Nephron progenitor cell (in vitro differentiated cells): ENCODE results near the gene HS3ST5.
"Not testable (repeated sequence)": the region's sequence is repeated elsewhere in the genome, so short reads cannot be mapped to it uniquely, and the experiment has no call there.

Experiments used
- DNase-seq: peaks from one replicate; pipeline ENCODE4 v3.0.0; 2021
- H3K27ac Mint-ChIP-seq: 2 replicates; pipeline ENCODE4 v1.8.0; 2021; ENCODE audit warnings: mild to moderate bottlenecking, moderate library complexity, mixed read lengths
- H3K27me3 Mint-ChIP-seq: 2 replicates; pipeline ENCODE4 v1.8.0; 2021; ENCODE audit warnings: mild to moderate bottlenecking, low read depth, mixed read lengths; ENCODE audit not compliant: poor library complexity
- H3K36me3 Mint-ChIP-seq: 2 replicates; pipeline ENCODE4 v1.8.0; 2021; ENCODE audit warnings: low read depth, mixed read lengths
- H3K4me1 Mint-ChIP-seq: 2 replicates; pipeline ENCODE4 v1.8.0; 2021; ENCODE audit warnings: mixed read lengths
- H3K4me3 Mint-ChIP-seq: 2 replicates; pipeline ENCODE4 v1.8.0; 2021; ENCODE audit warnings: mild to moderate bottlenecking, moderate library complexity, mixed read lengths
- H3K9me3 Mint-ChIP-seq: 2 replicates; pipeline ENCODE4 v1.8.0; 2021; ENCODE audit warnings: mild to moderate bottlenecking, moderate library complexity, mixed read lengths
- TF ChIP-seq, protein P1 (sequence below): fragments of 200-600 bp; sonication (generic); IDR thresholded peaks from 2 replicates; pipeline ENCODE4 v1.5.0; 2021; ENCODE audit warnings: antibody characterized with exemption

HS3ST5 gene

DNA sequence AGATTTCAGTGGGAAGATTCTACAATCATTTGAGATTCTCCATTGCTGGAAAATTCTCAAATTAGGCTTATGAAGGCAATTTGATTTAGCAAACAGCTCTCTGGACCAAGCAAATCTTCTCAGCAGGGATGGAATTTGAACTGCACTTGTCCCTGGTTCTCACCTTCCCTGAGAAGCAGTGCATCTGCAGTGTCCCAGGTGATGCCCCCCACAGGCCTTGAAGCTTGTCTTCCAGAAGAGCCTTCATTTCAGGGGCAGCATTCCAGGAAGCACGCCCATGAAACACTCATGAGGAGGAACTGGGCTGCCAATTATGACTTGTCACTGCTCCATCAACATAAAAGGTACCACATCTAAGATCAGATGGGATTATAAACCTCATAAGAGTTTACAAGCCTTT lies 289.0 kb downstream of the HS3ST5 start:
- H3K4me1 Mint-ChIP-seq = no peaks in the 10 kb centered on the region
- TF ChIP-seq, protein P1, sequence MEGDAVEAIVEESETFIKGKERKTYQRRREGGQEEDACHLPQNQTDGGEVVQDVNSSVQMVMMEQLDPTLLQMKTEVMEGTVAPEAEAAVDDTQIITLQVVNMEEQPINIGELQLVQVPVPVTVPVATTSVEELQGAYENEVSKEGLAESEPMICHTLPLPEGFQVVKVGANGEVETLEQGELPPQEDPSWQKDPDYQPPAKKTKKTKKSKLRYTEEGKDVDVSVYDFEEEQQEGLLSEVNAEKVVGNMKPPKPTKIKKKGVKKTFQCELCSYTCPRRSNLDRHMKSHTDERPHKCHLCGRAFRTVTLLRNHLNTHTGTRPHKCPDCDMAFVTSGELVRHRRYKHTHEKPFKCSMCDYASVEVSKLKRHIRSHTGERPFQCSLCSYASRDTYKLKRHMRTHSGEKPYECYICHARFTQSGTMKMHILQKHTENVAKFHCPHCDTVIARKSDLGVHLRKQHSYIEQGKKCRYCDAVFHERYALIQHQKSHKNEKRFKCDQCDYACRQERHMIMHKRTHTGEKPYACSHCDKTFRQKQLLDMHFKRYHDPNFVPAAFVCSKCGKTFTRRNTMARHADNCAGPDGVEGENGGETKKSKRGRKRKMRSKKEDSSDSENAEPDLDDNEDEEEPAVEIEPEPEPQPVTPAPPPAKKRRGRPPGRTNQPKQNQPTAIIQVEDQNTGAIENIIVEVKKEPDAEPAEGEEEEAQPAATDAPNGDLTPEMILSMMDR = no peak
- no peaks in the 10 kb centered on the region for H3K9me3 Mint-ChIP-seq
- no peak for DNase-seq
- no peaks in the 10 kb centered on the region for H3K36me3 Mint-ChIP-seq
- no peak overlapping the region for H3K27ac Mint-ChIP-seq
- no peaks in the 10 kb centered on the region for H3K27me3 Mint-ChIP-seq
- H3K4me3 Mint-ChIP-seq = no peak overlapping the region

DNA sequence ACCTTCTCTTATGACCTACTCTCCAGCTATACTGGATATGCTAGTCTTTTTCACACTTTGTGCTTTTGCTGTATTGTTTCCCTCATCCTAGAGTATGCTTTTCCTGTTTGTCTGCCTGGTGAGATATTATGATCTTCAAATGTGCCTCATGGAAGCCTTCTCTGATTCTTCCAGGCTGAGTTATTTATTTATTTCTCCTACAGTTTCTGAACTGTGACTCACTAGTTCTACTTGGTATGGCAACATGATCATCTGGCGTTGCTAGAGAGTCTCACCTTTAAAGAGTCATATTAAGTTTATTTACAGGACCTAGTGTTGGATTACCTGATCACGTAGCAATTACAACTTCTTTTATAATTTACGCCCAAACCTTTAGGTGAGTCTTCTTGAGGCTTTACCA lies 290.7 kb downstream of the HS3ST5 start:
- H3K36me3 Mint-ChIP-seq = no peaks in the 10 kb centered on the region
- no peak overlapping the region for H3K4me3 Mint-ChIP-seq
- H3K4me1 Mint-ChIP-seq = no peaks in the 10 kb centered on the region
- H3K9me3 Mint-ChIP-seq = peaks cover 11% of the 10 kb centered on the region
- H3K27me3 Mint-ChIP-seq = no peaks in the 10 kb centered on the region
- TF ChIP-seq, protein P1 = no peak
- no peak for DNase-seq
- no peak overlapping the region for H3K27ac Mint-ChIP-seq

DNA sequence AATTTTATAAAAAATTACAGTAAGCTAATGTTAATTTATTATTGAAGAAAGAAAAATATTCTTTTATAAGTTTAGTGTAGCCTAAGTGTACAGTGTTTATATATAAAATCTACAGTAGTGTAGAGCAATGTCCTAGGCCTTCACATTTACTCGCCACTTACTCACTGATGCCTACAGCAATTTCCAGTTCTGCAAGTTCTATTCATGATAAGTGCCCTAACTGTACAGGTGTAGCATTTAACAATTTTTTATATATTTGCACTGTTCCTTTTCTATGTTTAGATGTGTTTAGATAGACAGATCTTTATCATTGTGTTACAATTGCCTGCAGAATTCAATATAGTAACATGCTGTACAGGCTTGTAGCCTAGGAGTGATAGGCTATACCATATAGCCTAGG lies 291.8 kb downstream of the HS3ST5 start:
- Mint-ChIP-seq H3K36me3 (no peaks in the 10 kb centered on the region), H3K27ac (no peak overlapping the region), H3K4me1 (no peaks in the 10 kb centered on the region), H3K9me3 (peaks cover 11% of the 10 kb centered on the region), H3K4me3 (no peak overlapping the region), H3K27me3 (peaks cover 2% of the 10 kb centered on the region)
- DNase-seq = no peak
- TF ChIP-seq, protein P1 = no peak

DNA sequence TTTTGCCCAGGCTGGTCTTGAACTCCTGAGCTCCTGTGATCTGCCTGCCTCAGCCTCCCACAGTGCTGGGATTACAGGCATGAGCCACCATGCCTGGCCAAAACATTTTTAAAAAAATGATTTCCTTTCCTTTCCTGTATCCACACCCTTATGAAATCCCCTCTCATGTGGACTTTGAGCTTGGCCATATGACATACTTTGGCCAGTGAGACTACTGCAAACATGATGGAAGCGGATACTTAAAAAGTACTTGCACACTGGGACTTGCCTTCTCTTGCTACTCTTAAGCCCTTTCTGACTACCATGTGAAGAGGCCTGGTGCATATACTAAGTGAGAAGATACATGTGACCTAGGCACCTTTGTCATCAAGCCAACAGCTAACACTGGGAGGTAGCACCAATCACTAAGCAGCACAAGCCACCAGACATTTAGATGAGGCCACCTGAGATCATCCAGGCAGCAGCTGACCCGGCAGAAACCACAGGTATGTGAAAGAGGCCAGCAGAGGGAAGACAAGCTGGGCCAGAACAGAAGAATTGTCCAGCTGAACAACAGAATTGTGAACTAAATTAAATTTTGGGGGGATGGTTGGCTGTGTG lies 293.4 kb downstream of the HS3ST5 start:
- DNase-seq = no peak
- Mint-ChIP-seq H3K9me3 (peaks cover 11% of the 10 kb centered on the region), H3K4me3 (no peak overlapping the region), H3K4me1 (no peaks in the 10 kb centered on the region), H3K27me3 (peaks cover 6% of the 10 kb centered on the region), H3K27ac (no peak overlapping the region), H3K36me3 (no peaks in the 10 kb centered on the region)
- TF ChIP-seq, protein P1 = no peak

DNA sequence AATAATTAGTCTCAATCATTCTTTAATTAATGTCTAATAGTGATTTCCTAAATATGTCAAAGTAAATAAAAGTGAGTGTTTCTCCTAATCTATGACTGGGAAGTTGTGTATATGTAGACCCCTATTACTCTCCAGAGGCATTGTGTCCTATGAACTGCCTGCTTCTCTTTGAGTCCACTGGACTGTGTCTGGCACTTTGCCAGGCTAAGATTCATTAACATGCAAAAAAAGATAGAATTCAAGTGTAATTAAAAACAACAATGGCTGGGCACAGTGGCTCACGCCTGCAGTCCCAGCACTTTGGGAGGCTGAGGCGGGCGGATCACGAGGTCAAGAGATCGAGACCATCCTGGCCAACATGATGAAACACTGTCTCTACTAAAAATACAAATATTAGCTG lies 298.3 kb downstream of the HS3ST5 start:
- peaks cover 11% of the 10 kb centered on the region for H3K9me3 Mint-ChIP-seq
- not testable (repeated sequence) for H3K4me3 Mint-ChIP-seq, DNase-seq, H3K27ac Mint-ChIP-seq, H3K36me3 Mint-ChIP-seq, H3K4me1 Mint-ChIP-seq, H3K27me3 Mint-ChIP-seq

DNA sequence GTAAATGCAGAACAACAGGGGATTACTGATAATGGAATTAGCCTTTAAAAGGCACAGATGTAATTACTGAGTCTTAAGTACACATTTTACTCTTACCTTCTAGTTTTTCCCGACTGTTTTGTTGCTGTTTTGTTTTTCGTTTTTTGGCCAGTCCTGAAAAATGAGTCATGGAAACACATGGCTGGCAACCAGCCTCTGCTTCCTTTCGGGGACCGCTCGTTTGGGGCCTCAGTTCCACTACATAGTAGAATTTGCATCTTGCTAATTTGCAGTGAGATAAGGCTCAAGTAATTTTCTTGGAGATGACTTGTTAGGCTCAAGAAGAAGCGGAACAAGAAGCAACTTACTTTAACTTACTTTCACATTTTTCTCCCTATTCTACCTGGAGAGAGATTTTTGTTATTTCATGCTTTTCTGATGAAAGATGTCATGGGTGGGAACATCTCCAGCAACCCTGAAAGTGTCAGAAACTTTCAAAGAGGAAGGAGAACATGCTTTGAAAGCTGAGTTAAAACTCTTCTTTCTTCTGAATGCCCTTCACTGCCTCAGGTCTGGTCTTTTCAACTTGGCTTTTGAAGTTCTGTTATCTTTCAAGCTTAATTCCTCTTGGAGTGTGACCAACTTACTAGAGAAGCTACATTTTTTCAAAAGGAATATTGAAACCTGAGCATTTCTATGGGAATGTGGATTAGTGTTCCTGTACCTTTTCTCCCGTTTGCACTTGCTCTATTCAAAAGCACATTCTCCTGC lies 300.4 kb downstream of the HS3ST5 start:
- Mint-ChIP-seq H3K27ac (no peak overlapping the region), H3K27me3 (peaks cover 6% of the 10 kb centered on the region), H3K36me3 (no peaks in the 10 kb centered on the region), H3K9me3 (no peaks in the 10 kb centered on the region), H3K4me3 (no peak overlapping the region), H3K4me1 (no peaks in the 10 kb centered on the region)
- TF ChIP-seq, protein P1 = no peak
- no peak for DNase-seq
